ENCODE results near the gene WDR20. TPM values are rescaled to one million over a fixed set of nuclear protein-coding genes. Genes with fewer than 3 reads are reported as not detected.

Gene WDR20
- total RNA-seq, 1 donor: 15.6 TPM

GRCh38 chr14:102249041-102249440 is 109.3 kb downstream of the WDR20 start:
- H3K27me3 ChIP-seq (ENCODE audit: insufficient read depth, low read length): no peaks in the 10 kb centered on the region
- peak; percentile 89 for DNase-seq (ENCODE audit: insufficient read length, low spot score, missing footprints)
- no peak overlapping the region for H3K4me3 ChIP-seq (ENCODE audit: insufficient read depth, low read length)
- H3K4me1 ChIP-seq (ENCODE audit: insufficient read depth, low read length): peaks cover 7% of the 10 kb centered on the region
- no peaks in the 10 kb centered on the region for H3K9me3 ChIP-seq (ENCODE audit: low read depth, low read length)
- H3K79me2 ChIP-seq (ENCODE audit: insufficient read depth, low read length): peaks cover 36% of the 10 kb centered on the region
- peaks cover 41% of the 10 kb centered on the region for H3K36me3 ChIP-seq (ENCODE audit: insufficient read depth, low read length)
- H3K4me2 ChIP-seq (ENCODE audit: insufficient read depth, low read length): no peak overlapping the region
- no peak overlapping the region for H2AFZ ChIP-seq (ENCODE audit: low read length)
- TF ChIP-seq CTCF (IDR thresholded peaks at IDR 0.05; ENCODE audit: extremely low read depth, low read depth, low read length): no peak
- no peaks in the 10 kb centered on the region for H4K20me1 ChIP-seq (ENCODE audit: insufficient read depth, low read length)
- H3K27ac ChIP-seq (ENCODE audit: low read depth, low read length): peak overlapping the region; percentile 74

DNA sequence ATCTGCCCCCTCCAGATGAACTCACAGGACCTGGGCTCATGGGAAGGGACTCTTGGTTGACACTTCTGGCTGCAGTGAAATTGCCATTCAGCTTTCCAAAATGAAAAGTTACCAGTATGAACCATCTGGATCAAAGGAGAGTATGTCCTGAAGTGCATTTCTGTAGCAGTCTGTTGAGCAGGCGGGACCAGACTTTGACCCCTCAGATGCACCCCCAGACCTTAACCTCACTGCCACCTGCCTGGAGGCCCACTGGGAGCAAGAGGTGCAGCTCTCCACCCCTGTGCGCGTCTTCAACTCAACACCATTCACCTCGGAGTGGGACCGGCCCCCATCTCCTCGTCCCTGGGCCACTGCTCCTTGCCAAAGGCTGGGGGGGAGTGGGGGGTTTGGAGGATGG is 110.3 kb downstream of the WDR20 start:
- no peak overlapping the region for H3K4me2 ChIP-seq (ENCODE audit: insufficient read depth, low read length)
- peak overlapping the region; percentile 46 for H3K27ac ChIP-seq (ENCODE audit: low read depth, low read length)
- no peak for TF ChIP-seq CTCF (IDR thresholded peaks at IDR 0.05; ENCODE audit: extremely low read depth, low read depth, low read length)
- peaks cover 37% of the 10 kb centered on the region for H3K79me2 ChIP-seq (ENCODE audit: insufficient read depth, low read length)
- no peak overlapping the region for H2AFZ ChIP-seq (ENCODE audit: low read length)
- DNase-seq (ENCODE audit: insufficient read length, low spot score, missing footprints): no peak
- peaks cover 10% of the 10 kb centered on the region for H3K4me1 ChIP-seq (ENCODE audit: insufficient read depth, low read length)
- H3K9me3 ChIP-seq (ENCODE audit: low read depth, low read length): no peaks in the 10 kb centered on the region
- H3K27me3 ChIP-seq (ENCODE audit: insufficient read depth, low read length): no peaks in the 10 kb centered on the region
- no peak overlapping the region for H3K4me3 ChIP-seq (ENCODE audit: insufficient read depth, low read length)
- peaks cover 39% of the 10 kb centered on the region for H3K36me3 ChIP-seq (ENCODE audit: insufficient read depth, low read length)
- H4K20me1 ChIP-seq (ENCODE audit: insufficient read depth, low read length): no peaks in the 10 kb centered on the region

DNA sequence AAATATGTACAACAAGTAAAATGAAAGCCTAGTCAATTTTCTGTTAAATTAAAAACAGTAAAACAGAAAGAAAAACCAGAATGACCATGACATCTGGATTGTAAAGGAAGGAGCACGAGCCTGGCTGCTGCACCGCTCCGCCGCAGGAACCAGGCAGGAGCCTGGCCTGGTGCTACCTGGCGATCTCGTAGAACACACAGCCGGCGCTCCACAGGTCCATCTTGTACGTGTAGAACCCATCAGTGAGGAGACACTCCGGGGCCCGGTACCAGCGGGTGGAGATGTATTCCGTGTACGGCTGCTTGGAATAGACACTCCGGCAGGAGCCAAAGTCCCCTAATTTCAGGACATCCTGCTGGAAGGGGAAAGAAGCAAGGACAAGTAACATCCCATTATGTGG is 110.9 kb downstream of the WDR20 start:
- Histone ChIP-seq H3K9me3 (ENCODE audit: low read depth, low read length) (no peaks in the 10 kb centered on the region), H2AFZ (ENCODE audit: low read length) (no peak overlapping the region), H3K79me2 (ENCODE audit: insufficient read depth, low read length) (peaks cover 33% of the 10 kb centered on the region), H3K4me2 (ENCODE audit: insufficient read depth, low read length) (no peak overlapping the region), H3K36me3 (ENCODE audit: insufficient read depth, low read length) (peaks cover 37% of the 10 kb centered on the region), H3K27ac (ENCODE audit: low read depth, low read length) (no peak overlapping the region), H4K20me1 (ENCODE audit: insufficient read depth, low read length) (no peaks in the 10 kb centered on the region), H3K4me3 (ENCODE audit: insufficient read depth, low read length) (no peak overlapping the region), H3K27me3 (ENCODE audit: insufficient read depth, low read length) (no peaks in the 10 kb centered on the region), H3K4me1 (ENCODE audit: insufficient read depth, low read length) (peaks cover 15% of the 10 kb centered on the region)
- no peak for DNase-seq (ENCODE audit: insufficient read length, low spot score, missing footprints)
- TF ChIP-seq CTCF (IDR thresholded peaks at IDR 0.05; ENCODE audit: extremely low read depth, low read depth, low read length): no peak

DNA sequence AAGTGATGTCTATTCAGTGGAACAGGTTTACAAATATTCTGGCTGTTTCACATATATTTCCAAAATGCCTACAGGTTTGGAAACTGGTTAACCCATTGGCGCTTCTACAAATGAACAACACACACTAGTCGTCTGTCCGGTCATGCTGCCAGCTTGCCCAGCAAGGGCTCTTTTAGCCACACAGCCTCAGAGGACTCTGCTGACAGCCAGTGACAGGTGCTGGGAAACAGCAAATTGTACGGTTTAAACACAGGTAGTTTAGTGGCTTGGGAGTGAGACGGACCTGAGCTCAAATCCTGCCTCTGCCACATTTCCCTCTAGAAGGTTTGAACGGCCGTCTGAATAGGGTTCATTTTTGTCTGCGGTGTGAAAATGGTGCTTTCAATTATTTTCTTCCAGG is 111.5 kb downstream of the WDR20 start:
- DNase-seq (ENCODE audit: insufficient read length, low spot score, missing footprints): no peak
- no peak for TF ChIP-seq CTCF (IDR thresholded peaks at IDR 0.05; ENCODE audit: extremely low read depth, low read depth, low read length)
- peaks cover 37% of the 10 kb centered on the region for H3K36me3 ChIP-seq (ENCODE audit: insufficient read depth, low read length)

More for the DNA sequence above, 111.5 kb downstream of the WDR20 start:
- Histone ChIP-seq H3K27me3 (ENCODE audit: insufficient read depth, low read length) (no peaks in the 10 kb centered on the region), H3K9me3 (ENCODE audit: low read depth, low read length) (no peaks in the 10 kb centered on the region), H4K20me1 (ENCODE audit: insufficient read depth, low read length) (no peaks in the 10 kb centered on the region), H3K79me2 (ENCODE audit: insufficient read depth, low read length) (peaks cover 28% of the 10 kb centered on the region), H3K4me2 (ENCODE audit: insufficient read depth, low read length) (no peak overlapping the region), H3K4me3 (ENCODE audit: insufficient read depth, low read length) (no peak overlapping the region), H3K4me1 (ENCODE audit: insufficient read depth, low read length) (peaks cover 14% of the 10 kb centered on the region), H3K27ac (ENCODE audit: low read depth, low read length) (no peak overlapping the region), H2AFZ (ENCODE audit: low read length) (no peak overlapping the region)

All from osteoblast (primary cell).